Stomach (tissue), 4 donors: ENCODE data around the gene UCK2.

ENCODE experiments used
- POLR2A ChIP-seq, 4 donors: fragments of 450-650 bp; IDR thresholded peaks; one replicate each; pipeline ENCODE4 v1.6.1; 2016; ENCODE audit warnings: antibody characterized with exemption in 4 of 4, control low read depth in 2 of 4, mild to moderate bottlenecking in 1 of 4, moderate library complexity in 1 of 4
- TF ChIP-seq, protein P1 (sequence below), 7 experiments: fragments of 450-650 bp in 4 of 7; fragments of 200-600 bp in 3 of 7; sonication (generic) in 3 of 7; IDR thresholded peaks; one replicate each; pipeline ENCODE4 v1.5.1; 2016 to 2019; ENCODE audit warnings: antibody characterized with exemption in 7 of 7, control low read depth in 2 of 7, mild to moderate bottlenecking in 1 of 7

DNA sequence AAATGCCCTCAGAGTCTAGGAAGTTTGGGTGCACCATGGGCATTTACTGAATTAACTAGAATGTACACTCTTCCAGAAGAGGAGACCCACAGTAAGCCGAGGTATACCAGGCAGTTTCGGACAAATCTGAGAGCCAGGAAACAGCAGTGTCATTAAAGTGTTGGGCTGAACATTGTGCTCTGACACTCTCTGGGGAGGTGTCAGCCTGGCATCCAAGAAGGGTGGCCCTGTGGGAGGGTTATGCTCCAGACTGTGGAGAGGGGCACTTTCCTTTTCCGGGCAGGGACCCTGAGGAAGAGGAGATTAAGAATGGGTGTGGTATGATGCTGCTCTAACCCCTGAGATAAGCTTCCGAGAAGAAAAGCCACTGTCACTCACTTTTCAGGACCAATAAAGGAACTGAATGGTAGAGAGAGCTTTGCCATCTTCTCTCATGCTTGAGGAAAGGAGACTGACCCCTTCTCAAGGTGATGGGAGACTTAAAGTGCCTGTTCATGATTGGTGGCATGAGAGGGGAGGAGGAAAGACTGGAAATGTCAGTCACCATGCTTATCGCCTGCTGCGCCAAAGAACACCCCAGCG is 98.2 kb downstream of the UCK2 start:
- TF ChIP-seq, protein P1, sequence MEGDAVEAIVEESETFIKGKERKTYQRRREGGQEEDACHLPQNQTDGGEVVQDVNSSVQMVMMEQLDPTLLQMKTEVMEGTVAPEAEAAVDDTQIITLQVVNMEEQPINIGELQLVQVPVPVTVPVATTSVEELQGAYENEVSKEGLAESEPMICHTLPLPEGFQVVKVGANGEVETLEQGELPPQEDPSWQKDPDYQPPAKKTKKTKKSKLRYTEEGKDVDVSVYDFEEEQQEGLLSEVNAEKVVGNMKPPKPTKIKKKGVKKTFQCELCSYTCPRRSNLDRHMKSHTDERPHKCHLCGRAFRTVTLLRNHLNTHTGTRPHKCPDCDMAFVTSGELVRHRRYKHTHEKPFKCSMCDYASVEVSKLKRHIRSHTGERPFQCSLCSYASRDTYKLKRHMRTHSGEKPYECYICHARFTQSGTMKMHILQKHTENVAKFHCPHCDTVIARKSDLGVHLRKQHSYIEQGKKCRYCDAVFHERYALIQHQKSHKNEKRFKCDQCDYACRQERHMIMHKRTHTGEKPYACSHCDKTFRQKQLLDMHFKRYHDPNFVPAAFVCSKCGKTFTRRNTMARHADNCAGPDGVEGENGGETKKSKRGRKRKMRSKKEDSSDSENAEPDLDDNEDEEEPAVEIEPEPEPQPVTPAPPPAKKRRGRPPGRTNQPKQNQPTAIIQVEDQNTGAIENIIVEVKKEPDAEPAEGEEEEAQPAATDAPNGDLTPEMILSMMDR (IDR thresholded peaks at IDR 0.05), result no peak
- TF ChIP-seq POLR2A (IDR thresholded peaks at IDR 0.05), result no peak
